ENCODE measurements around the gene MGAT5. TPM values are rescaled to one million over a fixed set of nuclear protein-coding genes. Genes with fewer than 3 reads are reported as not detected.
A peak's percentile ranks its signal among the peaks of the same experiment; 100 is the strongest.

MGAT5 gene
- total RNA-seq, 3 donors from 2014 or later (not counting 1 experiment from before 2014, with no cell fraction given) = 39.7 to 58.2 (median 57.0) TPM

- Mint-ChIP-seq H3K4me1 (peaks cover 10 to 14% of the 10 kb centered on the region in 2 donors), H3K4me3 (no peak overlapping the region), H3K27ac (no peak overlapping the region), H3K27me3 (ENCODE audit: low read depth in 2 of 2) (no peaks in the 10 kb centered on the region), H3K9me3 (no peaks in the 10 kb centered on the region), H3K36me3 (no peaks in the 10 kb centered on the region)
- no peak for ATAC-seq
- Histone ChIP-seq H3K4me3 (ENCODE audit: low read length) (no peak overlapping the region), H3K27ac (ENCODE audit: low read length) (no peak overlapping the region), H3K4me1 (ENCODE audit: control insufficient read depth, insufficient read depth, low read length) (peaks cover 5% of the 10 kb centered on the region), H3K9me3 (ENCODE audit: control insufficient read depth, insufficient read depth, low read length) (no peaks in the 10 kb centered on the region), H3K36me3 (ENCODE audit: control insufficient read depth, insufficient read depth, low read length) (peaks cover 13% of the 10 kb centered on the region), H3K27me3 (ENCODE audit: control insufficient read depth, insufficient read depth, low read length) (no peaks in the 10 kb centered on the region)
- no peak for TF ChIP-seq CTCF (IDR thresholded peaks at IDR 0.05)
- peak in 1 of 2 donors; percentile 6 for DNase-seq
- intact Hi-C loops (cut with micrococcal nuclease) = no loop called here
- 98% methylated on average over 3 of the region's 3 CpGs for WGBS (ENCODE audit: insufficient coverage)
These were observed 111.5 kb downstream of the MGAT5 start for GRCh38 chr2:134365356-134365755.

GRCh38 chr2:134366359-134366758 is 112.5 kb downstream of the MGAT5 start:
- Mint-ChIP-seq H3K36me3 (no peaks in the 10 kb centered on the region), H3K27me3 (ENCODE audit: low read depth in 2 of 2) (no peaks in the 10 kb centered on the region), H3K4me1 (peaks cover 10 to 14% of the 10 kb centered on the region in 2 donors)

GRCh38 chr2:134367213-134367612 is 113.3 kb downstream of the MGAT5 start:
- H3K9me3 Mint-ChIP-seq = no peaks in the 10 kb centered on the region
- 100% methylated on average over 1 of the region's 2 CpGs for WGBS (ENCODE audit: insufficient coverage)
- H3K36me3 ChIP-seq (ENCODE audit: control insufficient read depth, insufficient read depth, low read length) = peaks cover 16% of the 10 kb centered on the region

More at GRCh38 chr2:134366359-134366758, 112.5 kb downstream of the MGAT5 start:
- TF ChIP-seq CTCF (IDR thresholded peaks at IDR 0.05) = no peak
- H3K4me3 Mint-ChIP-seq = no peak overlapping the region
- Histone ChIP-seq H3K27ac (ENCODE audit: low read length) (no peak overlapping the region), H3K4me3 (ENCODE audit: low read length) (no peak overlapping the region), H3K27me3 (ENCODE audit: control insufficient read depth, insufficient read depth, low read length) (no peaks in the 10 kb centered on the region), H3K36me3 (ENCODE audit: control insufficient read depth, insufficient read depth, low read length) (peaks cover 17% of the 10 kb centered on the region), H3K9me3 (ENCODE audit: control insufficient read depth, insufficient read depth, low read length) (no peaks in the 10 kb centered on the region), H3K4me1 (ENCODE audit: control insufficient read depth, insufficient read depth, low read length) (peaks cover 5% of the 10 kb centered on the region)
- no peak for DNase-seq
- no peak overlapping the region for H3K27ac Mint-ChIP-seq
- no peak for ATAC-seq
- H3K9me3 Mint-ChIP-seq = no peaks in the 10 kb centered on the region
- intact Hi-C loops (cut with micrococcal nuclease) = no loop called here
- 89% methylated on average over 6 of the region's 6 CpGs for WGBS (ENCODE audit: insufficient coverage)

More at GRCh38 chr2:134367213-134367612, 113.3 kb downstream of the MGAT5 start:
- TF ChIP-seq CTCF (IDR thresholded peaks at IDR 0.05) = no peak
- ATAC-seq = no peak
- Mint-ChIP-seq H3K36me3 (no peaks in the 10 kb centered on the region), H3K27ac (no peak overlapping the region), H3K4me3 (no peak overlapping the region), H3K4me1 (peaks cover 10 to 14% of the 10 kb centered on the region in 2 donors), H3K27me3 (ENCODE audit: low read depth in 2 of 2) (no peaks in the 10 kb centered on the region)
- H3K4me3 ChIP-seq (ENCODE audit: low read length) = no peak overlapping the region
- no peak for DNase-seq
- no peaks in the 10 kb centered on the region for H3K27me3 ChIP-seq (ENCODE audit: control insufficient read depth, insufficient read depth, low read length)
- H3K4me1 ChIP-seq (ENCODE audit: control insufficient read depth, insufficient read depth, low read length) = peaks cover 5% of the 10 kb centered on the region
- no peak overlapping the region for H3K27ac ChIP-seq (ENCODE audit: low read length)
- H3K9me3 ChIP-seq (ENCODE audit: control insufficient read depth, insufficient read depth, low read length) = no peaks in the 10 kb centered on the region
- intact Hi-C loops (cut with micrococcal nuclease) = no loop called here
